RWPE2 (cell line): ENCODE measurements around the gene LRRC7.
A peak's percentile ranks its signal among the peaks of the same experiment; 100 is the strongest.

ENCODE experiments used
- ATAC-seq: fragments of 200-7000 bp; cut with Tn5 transposase; 3 replicates; pipeline ENCODE4 v1.9.1; 2021; ENCODE audit warnings: low read depth
- DNase-seq: peaks from one replicate; pipeline ENCODE4 v3.0.0-alpha.2; 2020; ENCODE audit warnings: low spot score
- H3K27ac ChIP-seq: fragments of 450-650 bp; 2 replicates; pipeline ENCODE4 v1.5.1; 2017; ENCODE audit warnings: mild to moderate bottlenecking; ENCODE audit not compliant: poor library complexity, severe bottlenecking
- H3K27me3 ChIP-seq: fragments of 250-450 bp; sonication (Bioruptor Pico); 2 replicates; pipeline ENCODE4 v1.5.1; 2021; ENCODE audit warnings: mild to moderate bottlenecking, moderate library complexity; ENCODE audit not compliant: insufficient read depth, poor library complexity, severe bottlenecking
- H3K36me3 ChIP-seq: fragments of 250-450 bp; sonication (Bioruptor Pico); 2 replicates; pipeline ENCODE4 v1.5.1; 2020; ENCODE audit warnings: low read depth, mild to moderate bottlenecking, moderate library complexity
- H3K4me1 ChIP-seq: fragments of 250-450 bp; sonication (Bioruptor Pico); 2 replicates; pipeline ENCODE4 v1.5.1; 2021; ENCODE audit warnings: mild to moderate bottlenecking, moderate library complexity; ENCODE audit not compliant: insufficient read depth, poor library complexity, severe bottlenecking
- H3K4me3 ChIP-seq: fragments of 250-450 bp; sonication (Bioruptor Pico); 2 replicates; pipeline ENCODE4 v1.5.1; 2021; ENCODE audit warnings: mild to moderate bottlenecking, moderate library complexity; ENCODE audit not compliant: severe bottlenecking
- H3K9me3 ChIP-seq: fragments of 250-450 bp; sonication (Bioruptor Pico); 2 replicates; pipeline ENCODE4 v1.5.1; 2021; ENCODE audit warnings: mild to moderate bottlenecking, moderate library complexity; ENCODE audit not compliant: severe bottlenecking
- CTCF ChIP-seq: fragments of 450-650 bp; IDR thresholded peaks from one replicate; pipeline ENCODE4 v1.5.1; 2017; ENCODE audit warnings: mild to moderate bottlenecking, moderate library complexity; ENCODE audit not compliant: poor library complexity, severe bottlenecking

LRRC7 gene

GRCh38 chr1:69992594-69992993, 424.9 kb downstream of the LRRC7 start:
- Histone ChIP-seq H3K4me3 (no peak overlapping the region), H3K36me3 (no peaks in the 10 kb centered on the region), H3K4me1 (no peaks in the 10 kb centered on the region), H3K9me3 (no peaks in the 10 kb centered on the region), H3K27me3 (no peaks in the 10 kb centered on the region), H3K27ac (no peak overlapping the region)
- no peak for TF ChIP-seq CTCF
- no peak for ATAC-seq
- no peak for DNase-seq

GRCh38 chr1:69993810-69994209, 426.1 kb downstream of the LRRC7 start:
- H3K36me3 ChIP-seq, result no peaks in the 10 kb centered on the region
- no peak for ATAC-seq
- no peak overlapping the region for H3K27ac ChIP-seq
- no peak for TF ChIP-seq CTCF
- H3K27me3 ChIP-seq, result no peaks in the 10 kb centered on the region
- DNase-seq, result no peak
- no peaks in the 10 kb centered on the region for H3K9me3 ChIP-seq
- H3K4me3 ChIP-seq, result no peak overlapping the region
- H3K4me1 ChIP-seq, result no peaks in the 10 kb centered on the region

- TF ChIP-seq CTCF, result no peak
- H3K36me3 ChIP-seq, result no peaks in the 10 kb centered on the region
- 0 out of 3 replicates have a peak, but pooled peaks have one; percentile 27 for ATAC-seq
Measured at GRCh38 chr1:69994241-69994640, 426.5 kb downstream of the LRRC7 start.

GRCh38 chr1:69998847-69999246, 431.1 kb downstream of the LRRC7 start:
- ATAC-seq (no peak), DNase-seq (no peak)
- no peak overlapping the region for H3K27ac ChIP-seq
- H3K9me3 ChIP-seq, result no peaks in the 10 kb centered on the region
- H3K4me3 ChIP-seq, result no peak overlapping the region
- no peaks in the 10 kb centered on the region for H3K4me1 ChIP-seq
- TF ChIP-seq CTCF, result no peak
- H3K27me3 ChIP-seq, result peaks cover 3% of the 10 kb centered on the region
- H3K36me3 ChIP-seq, result no peaks in the 10 kb centered on the region

More at GRCh38 chr1:69994241-69994640, 426.5 kb downstream of the LRRC7 start:
- Histone ChIP-seq H3K4me1 (no peaks in the 10 kb centered on the region), H3K27ac (no peak overlapping the region), H3K9me3 (no peaks in the 10 kb centered on the region), H3K4me3 (no peak overlapping the region), H3K27me3 (no peaks in the 10 kb centered on the region)
- no peak for DNase-seq

- no peak overlapping the region for H3K4me3 ChIP-seq
- TF ChIP-seq CTCF, result no peak
- H3K27ac ChIP-seq, result no peak overlapping the region
- ATAC-seq, result no peak
- H3K36me3 ChIP-seq, result no peaks in the 10 kb centered on the region
- H3K9me3 ChIP-seq, result no peaks in the 10 kb centered on the region
- no peak for DNase-seq
- H3K4me1 ChIP-seq, result no peaks in the 10 kb centered on the region
- peaks cover 3% of the 10 kb centered on the region for H3K27me3 ChIP-seq
Measured at GRCh38 chr1:70003211-70003908, 435.6 kb downstream of the LRRC7 start.
